HEK293 (cell line): ENCODE results near the gene RSPH1.

Experiments used
- KLF7 ChIP-seq: fragments of 450-650 bp; formaldehyde crosslinking; IDR thresholded peaks from 2 replicates; pipeline ENCODE4 v1.5.1; 2016; ENCODE audit warnings: missing biosample characterization, missing genetic modification characterization, borderline replicate concordance
- PRDM1 ChIP-seq: fragments of 450-650 bp; formaldehyde crosslinking; IDR thresholded peaks from 2 replicates; pipeline ENCODE4; 2016; ENCODE audit warnings: missing biosample characterization, missing genetic modification characterization
- SETDB1 ChIP-seq: IDR thresholded peaks from one replicate; pipeline ENCODE4 v1.6.1; 2017; ENCODE audit warnings: mild to moderate bottlenecking, low read length, moderate library complexity, mixed read lengths; ENCODE audit not compliant: insufficient read length
- ZBTB7A ChIP-seq: fragments of 450-650 bp; formaldehyde crosslinking; IDR thresholded peaks from 2 replicates; pipeline ENCODE4 v1.5.1; 2016; ENCODE audit warnings: low read depth, missing biosample characterization, missing genetic modification characterization
- ZFP37 ChIP-seq: fragments of 450-650 bp; formaldehyde crosslinking; IDR thresholded peaks from 2 replicates; pipeline ENCODE4 v1.5.1; 2016; ENCODE audit warnings: missing biosample characterization, missing genetic modification characterization
- ZNF10 ChIP-seq: fragments of 450-650 bp; formaldehyde crosslinking; IDR thresholded peaks from 2 replicates; pipeline ENCODE4 v1.5.1; 2017; ENCODE audit warnings: missing biosample characterization, missing genetic modification characterization
- ZNF292 ChIP-seq: fragments of 450-650 bp; formaldehyde crosslinking; IDR thresholded peaks from 2 replicates; pipeline ENCODE4 v1.5.1; 2016; ENCODE audit warnings: low read depth, missing biosample characterization, missing genetic modification characterization, borderline replicate concordance
- ZNF341 ChIP-seq: fragments of 450-650 bp; formaldehyde crosslinking; IDR thresholded peaks from 2 replicates; pipeline ENCODE4; 2016; ENCODE audit warnings: low read depth, missing biosample characterization, missing genetic modification characterization
- ZNF37A ChIP-seq: fragments of 450-650 bp; IDR thresholded peaks from 2 replicates; pipeline ENCODE4 v1.5.1; 2018; ENCODE audit warnings: missing biosample characterization, missing genetic modification characterization
- ZNF529 ChIP-seq: fragments of 450-650 bp; formaldehyde crosslinking; IDR thresholded peaks from 2 replicates; pipeline ENCODE4 v1.5.1; 2017; ENCODE audit warnings: missing genetic modification characterization, missing biosample characterization; ENCODE audit not compliant: insufficient replicate concordance
- ZNF561 ChIP-seq: fragments of 450-650 bp; IDR thresholded peaks from 2 replicates; pipeline ENCODE4 v1.5.1; 2018; ENCODE audit warnings: missing biosample characterization, missing genetic modification characterization, borderline replicate concordance
- ZNF664 ChIP-seq: fragments of 450-650 bp; formaldehyde crosslinking; IDR thresholded peaks from 2 replicates; pipeline ENCODE4 v1.5.1; 2016; ENCODE audit warnings: missing biosample characterization, missing genetic modification characterization
- ZNF76 ChIP-seq: fragments of 450-650 bp; formaldehyde crosslinking; IDR thresholded peaks from 2 replicates; pipeline ENCODE4; 2016; ENCODE audit warnings: low read depth, missing biosample characterization, missing genetic modification characterization, borderline replicate concordance
- TF ChIP-seq, protein P1 (sequence below): fragments of 450-650 bp; formaldehyde crosslinking; conservative IDR thresholded peaks from 2 replicates; pipeline ENCODE4 v1.5.1; 2016; ENCODE audit warnings: low read depth, missing biosample characterization, missing genetic modification characterization
- TF ChIP-seq, protein P2 (sequence below): fragments of 450-650 bp; formaldehyde crosslinking; IDR thresholded peaks from 2 replicates; pipeline ENCODE4 v1.5.1; 2016; ENCODE audit warnings: missing biosample characterization, missing genetic modification characterization
- TF ChIP-seq, protein P3 (sequence below): fragments of 450-650 bp; formaldehyde crosslinking; IDR thresholded peaks from 2 replicates; pipeline ENCODE4 v1.5.1; 2016; ENCODE audit warnings: missing biosample characterization, missing genetic modification characterization
- TF ChIP-seq, protein P4 (sequence below): fragments of 450-650 bp; formaldehyde crosslinking; IDR thresholded peaks from 2 replicates; pipeline ENCODE4 v1.5.1; 2017; ENCODE audit warnings: missing biosample characterization, missing genetic modification characterization
- TF ChIP-seq, protein P5 (sequence below): fragments of 450-650 bp; formaldehyde crosslinking; optimal IDR thresholded peaks from 2 replicates; pipeline ENCODE3; 2016; ENCODE audit warnings: missing biosample characterization, mild to moderate bottlenecking, missing genetic modification characterization
- TF ChIP-seq, protein P6 (sequence below): fragments of 450-650 bp; formaldehyde crosslinking; IDR thresholded peaks from 2 replicates; pipeline ENCODE4 v1.5.1; 2016; ENCODE audit warnings: missing biosample characterization, missing genetic modification characterization
- TF ChIP-seq, protein P7 (sequence below): fragments of 450-650 bp; formaldehyde crosslinking; IDR thresholded peaks from 2 replicates; pipeline ENCODE4 v1.5.1; 2016; ENCODE audit warnings: missing biosample characterization, missing genetic modification characterization

Gene RSPH1

DNA sequence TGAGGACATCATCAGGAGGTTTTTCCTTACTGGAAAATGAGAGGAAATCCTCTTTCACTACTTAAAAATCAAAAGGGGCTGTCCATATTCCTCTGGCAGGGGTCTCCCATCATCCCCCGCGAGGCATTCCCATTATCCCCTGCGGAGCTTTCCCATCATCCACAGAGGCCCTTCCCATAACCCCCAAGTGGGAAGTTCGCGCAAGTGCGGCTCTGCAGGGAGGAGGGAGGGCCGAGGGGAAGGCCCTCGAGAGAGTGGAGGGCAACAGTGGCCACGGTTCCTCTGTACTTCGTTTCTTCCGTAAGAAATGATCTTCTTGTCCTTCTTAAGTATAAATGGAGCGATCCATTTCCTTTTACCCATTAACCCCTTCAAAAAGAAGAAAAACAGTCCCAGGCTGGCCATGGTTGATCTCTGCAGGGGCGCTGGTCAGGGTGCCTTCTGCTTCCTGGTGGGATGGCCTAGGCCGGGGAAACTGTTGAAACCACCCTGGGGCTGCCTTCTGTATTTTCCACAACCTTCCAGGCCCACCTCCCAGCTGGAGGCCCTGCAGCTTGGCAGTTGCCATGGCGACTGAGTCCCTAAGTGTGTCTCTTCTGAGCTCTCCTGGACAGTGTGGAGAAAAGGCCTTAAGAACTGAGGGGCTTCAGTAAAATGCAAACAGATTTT is 3.6 kb upstream of the RSPH1 start (continued):
- TF ChIP-seq, protein P1, sequence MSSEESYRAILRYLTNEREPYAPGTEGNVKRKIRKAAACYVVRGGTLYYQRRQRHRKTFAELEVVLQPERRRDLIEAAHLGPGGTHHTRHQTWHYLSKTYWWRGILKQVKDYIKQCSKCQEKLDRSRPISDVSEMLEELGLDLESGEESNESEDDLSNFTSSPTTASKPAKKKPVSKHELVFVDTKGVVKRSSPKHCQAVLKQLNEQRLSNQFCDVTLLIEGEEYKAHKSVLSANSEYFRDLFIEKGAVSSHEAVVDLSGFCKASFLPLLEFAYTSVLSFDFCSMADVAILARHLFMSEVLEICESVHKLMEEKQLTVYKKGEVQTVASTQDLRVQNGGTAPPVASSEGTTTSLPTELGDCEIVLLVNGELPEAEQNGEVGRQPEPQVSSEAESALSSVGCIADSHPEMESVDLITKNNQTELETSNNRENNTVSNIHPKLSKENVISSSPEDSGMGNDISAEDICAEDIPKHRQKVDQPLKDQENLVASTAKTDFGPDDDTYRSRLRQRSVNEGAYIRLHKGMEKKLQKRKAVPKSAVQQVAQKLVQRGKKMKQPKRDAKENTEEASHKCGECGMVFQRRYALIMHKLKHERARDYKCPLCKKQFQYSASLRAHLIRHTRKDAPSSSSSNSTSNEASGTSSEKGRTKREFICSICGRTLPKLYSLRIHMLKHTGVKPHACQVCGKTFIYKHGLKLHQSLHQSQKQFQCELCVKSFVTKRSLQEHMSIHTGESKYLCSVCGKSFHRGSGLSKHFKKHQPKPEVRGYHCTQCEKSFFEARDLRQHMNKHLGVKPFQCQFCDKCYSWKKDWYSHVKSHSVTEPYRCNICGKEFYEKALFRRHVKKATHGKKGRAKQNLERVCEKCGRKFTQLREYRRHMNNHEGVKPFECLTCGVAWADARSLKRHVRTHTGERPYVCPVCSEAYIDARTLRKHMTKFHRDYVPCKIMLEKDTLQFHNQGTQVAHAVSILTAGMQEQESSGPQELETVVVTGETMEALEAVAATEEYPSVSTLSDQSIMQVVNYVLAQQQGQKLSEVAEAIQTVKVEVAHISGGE, result no peak
- TF ChIP-seq ZNF529 (tag by site-specific recombination), result no peak
- TF ChIP-seq PRDM1 (tag by site-specific recombination), result no peak
- TF ChIP-seq, protein P2, sequence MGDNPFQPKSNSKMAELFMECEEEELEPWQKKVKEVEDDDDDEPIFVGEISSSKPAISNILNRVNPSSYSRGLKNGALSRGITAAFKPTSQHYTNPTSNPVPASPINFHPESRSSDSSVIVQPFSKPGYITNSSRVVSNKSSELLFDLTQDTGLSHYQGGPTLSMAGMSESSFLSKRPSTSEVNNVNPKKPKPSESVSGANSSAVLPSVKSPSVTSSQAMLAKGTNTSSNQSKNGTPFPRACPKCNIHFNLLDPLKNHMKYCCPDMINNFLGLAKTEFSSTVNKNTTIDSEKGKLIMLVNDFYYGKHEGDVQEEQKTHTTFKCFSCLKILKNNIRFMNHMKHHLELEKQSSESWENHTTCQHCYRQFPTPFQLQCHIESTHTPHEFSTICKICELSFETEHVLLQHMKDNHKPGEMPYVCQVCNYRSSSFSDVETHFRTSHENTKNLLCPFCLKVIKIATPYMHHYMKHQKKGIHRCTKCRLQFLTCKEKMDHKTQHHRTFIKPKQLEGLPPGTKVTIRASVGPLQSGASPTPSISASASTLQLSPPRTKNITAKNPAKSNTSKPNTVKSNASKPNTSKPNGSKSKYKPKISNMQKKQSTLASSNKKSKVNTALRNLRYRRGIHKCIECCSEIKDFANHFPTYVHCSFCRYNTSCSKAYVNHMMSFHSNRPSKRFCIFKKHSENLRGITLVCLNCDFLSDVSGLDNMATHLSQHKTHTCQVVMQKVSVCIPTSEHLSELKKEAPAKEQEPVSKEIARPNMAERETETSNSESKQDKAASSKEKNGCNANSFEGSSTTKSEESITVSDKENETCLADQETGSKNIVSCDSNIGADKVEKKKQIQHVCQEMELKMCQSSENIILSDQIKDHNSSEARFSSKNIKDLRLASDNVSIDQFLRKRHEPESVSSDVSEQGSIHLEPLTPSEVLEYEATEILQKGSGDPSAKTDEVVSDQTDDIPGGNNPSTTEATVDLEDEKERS (tag by site-specific recombination), result no peak
- no peak for TF ChIP-seq ZNF292 (tag by site-specific recombination)
- no peak for TF ChIP-seq ZNF561
- TF ChIP-seq SETDB1, result no peak
- TF ChIP-seq, protein P3, sequence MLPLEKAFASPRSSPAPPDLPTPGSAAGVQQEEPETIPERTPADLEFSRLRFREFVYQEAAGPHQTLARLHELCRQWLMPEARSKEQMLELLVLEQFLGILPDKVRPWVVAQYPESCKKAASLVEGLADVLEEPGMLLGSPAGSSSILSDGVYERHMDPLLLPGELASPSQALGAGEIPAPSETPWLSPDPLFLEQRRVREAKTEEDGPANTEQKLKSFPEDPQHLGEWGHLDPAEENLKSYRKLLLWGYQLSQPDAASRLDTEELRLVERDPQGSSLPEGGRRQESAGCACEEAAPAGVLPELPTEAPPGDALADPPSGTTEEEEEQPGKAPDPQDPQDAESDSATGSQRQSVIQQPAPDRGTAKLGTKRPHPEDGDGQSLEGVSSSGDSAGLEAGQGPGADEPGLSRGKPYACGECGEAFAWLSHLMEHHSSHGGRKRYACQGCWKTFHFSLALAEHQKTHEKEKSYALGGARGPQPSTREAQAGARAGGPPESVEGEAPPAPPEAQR, result no peak
- TF ChIP-seq, protein P4, sequence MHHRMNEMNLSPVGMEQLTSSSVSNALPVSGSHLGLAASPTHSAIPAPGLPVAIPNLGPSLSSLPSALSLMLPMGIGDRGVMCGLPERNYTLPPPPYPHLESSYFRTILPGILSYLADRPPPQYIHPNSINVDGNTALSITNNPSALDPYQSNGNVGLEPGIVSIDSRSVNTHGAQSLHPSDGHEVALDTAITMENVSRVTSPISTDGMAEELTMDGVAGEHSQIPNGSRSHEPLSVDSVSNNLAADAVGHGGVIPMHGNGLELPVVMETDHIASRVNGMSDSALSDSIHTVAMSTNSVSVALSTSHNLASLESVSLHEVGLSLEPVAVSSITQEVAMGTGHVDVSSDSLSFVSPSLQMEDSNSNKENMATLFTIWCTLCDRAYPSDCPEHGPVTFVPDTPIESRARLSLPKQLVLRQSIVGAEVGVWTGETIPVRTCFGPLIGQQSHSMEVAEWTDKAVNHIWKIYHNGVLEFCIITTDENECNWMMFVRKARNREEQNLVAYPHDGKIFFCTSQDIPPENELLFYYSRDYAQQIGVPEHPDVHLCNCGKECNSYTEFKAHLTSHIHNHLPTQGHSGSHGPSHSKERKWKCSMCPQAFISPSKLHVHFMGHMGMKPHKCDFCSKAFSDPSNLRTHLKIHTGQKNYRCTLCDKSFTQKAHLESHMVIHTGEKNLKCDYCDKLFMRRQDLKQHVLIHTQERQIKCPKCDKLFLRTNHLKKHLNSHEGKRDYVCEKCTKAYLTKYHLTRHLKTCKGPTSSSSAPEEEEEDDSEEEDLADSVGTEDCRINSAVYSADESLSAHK, result no peak
- TF ChIP-seq, protein P5, sequence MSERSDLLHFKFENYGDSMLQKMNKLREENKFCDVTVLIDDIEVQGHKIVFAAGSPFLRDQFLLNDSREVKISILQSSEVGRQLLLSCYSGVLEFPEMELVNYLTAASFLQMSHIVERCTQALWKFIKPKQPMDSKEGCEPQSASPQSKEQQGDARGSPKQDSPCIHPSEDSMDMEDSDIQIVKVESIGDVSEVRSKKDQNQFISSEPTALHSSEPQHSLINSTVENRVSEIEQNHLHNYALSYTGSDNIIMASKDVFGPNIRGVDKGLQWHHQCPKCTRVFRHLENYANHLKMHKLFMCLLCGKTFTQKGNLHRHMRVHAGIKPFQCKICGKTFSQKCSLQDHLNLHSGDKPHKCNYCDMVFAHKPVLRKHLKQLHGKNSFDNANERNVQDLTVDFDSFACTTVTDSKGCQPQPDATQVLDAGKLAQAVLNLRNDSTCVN (tag by site-specific recombination), result no peak
- TF ChIP-seq, protein P6, sequence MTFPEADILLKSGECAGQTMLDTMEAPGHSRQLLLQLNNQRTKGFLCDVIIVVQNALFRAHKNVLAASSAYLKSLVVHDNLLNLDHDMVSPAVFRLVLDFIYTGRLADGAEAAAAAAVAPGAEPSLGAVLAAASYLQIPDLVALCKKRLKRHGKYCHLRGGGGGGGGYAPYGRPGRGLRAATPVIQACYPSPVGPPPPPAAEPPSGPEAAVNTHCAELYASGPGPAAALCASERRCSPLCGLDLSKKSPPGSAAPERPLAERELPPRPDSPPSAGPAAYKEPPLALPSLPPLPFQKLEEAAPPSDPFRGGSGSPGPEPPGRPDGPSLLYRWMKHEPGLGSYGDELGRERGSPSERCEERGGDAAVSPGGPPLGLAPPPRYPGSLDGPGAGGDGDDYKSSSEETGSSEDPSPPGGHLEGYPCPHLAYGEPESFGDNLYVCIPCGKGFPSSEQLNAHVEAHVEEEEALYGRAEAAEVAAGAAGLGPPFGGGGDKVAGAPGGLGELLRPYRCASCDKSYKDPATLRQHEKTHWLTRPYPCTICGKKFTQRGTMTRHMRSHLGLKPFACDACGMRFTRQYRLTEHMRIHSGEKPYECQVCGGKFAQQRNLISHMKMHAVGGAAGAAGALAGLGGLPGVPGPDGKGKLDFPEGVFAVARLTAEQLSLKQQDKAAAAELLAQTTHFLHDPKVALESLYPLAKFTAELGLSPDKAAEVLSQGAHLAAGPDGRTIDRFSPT (tag by site-specific recombination), result no peak
- no peak for TF ChIP-seq KLF7 (tag by site-specific recombination)
- no peak for TF ChIP-seq ZFP37 (tag by site-specific recombination)
- TF ChIP-seq ZNF664 (tag by site-specific recombination), result no peak
- TF ChIP-seq ZNF37A (tag by site-specific recombination), result no peak
- TF ChIP-seq, protein P7, sequence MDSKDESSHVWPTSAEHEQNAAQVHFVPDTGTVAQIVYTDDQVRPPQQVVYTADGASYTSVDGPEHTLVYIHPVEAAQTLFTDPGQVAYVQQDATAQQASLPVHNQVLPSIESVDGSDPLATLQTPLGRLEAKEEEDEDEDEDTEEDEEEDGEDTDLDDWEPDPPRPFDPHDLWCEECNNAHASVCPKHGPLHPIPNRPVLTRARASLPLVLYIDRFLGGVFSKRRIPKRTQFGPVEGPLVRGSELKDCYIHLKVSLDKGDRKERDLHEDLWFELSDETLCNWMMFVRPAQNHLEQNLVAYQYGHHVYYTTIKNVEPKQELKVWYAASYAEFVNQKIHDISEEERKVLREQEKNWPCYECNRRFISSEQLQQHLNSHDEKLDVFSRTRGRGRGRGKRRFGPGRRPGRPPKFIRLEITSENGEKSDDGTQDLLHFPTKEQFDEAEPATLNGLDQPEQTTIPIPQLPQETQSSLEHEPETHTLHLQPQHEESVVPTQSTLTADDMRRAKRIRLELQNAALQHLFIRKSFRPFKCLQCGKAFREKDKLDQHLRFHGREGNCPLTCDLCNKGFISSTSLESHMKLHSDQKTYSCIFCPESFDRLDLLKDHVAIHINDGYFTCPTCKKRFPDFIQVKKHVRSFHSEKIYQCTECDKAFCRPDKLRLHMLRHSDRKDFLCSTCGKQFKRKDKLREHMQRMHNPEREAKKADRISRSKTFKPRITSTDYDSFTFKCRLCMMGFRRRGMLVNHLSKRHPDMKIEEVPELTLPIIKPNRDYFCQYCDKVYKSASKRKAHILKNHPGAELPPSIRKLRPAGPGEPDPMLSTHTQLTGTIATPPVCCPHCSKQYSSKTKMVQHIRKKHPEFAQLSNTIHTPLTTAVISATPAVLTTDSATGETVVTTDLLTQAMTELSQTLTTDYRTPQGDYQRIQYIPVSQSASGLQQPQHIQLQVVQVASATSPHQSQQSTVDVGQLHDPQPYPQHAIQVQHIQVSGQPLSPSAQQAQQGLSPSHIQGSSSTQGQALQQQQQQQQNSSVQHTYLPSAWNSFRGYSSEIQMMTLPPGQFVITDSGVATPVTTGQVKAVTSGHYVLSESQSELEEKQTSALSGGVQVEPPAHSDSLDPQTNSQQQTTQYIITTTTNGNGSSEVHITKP (tag by site-specific recombination), result peak; percentile 66
- no peak for TF ChIP-seq ZBTB7A (tag by site-specific recombination)
- no peak for TF ChIP-seq ZNF10
- TF ChIP-seq ZNF76 (tag by site-specific recombination), result peak; percentile 76; the same call in 1 of the 2 replicates
- TF ChIP-seq ZNF341 (tag by site-specific recombination), result no peak
